Psoas muscle (tissue), 8 donors: ENCODE data around the gene BICDL1. TPM values are rescaled to one million over a fixed set of nuclear protein-coding genes. Genes with fewer than 3 reads are reported as not detected.

Experiments
- ATAC-seq, 4 donors: fragments of 200-7000 bp; cut with Tn5 transposase; one replicate each; pipeline ENCODE4 v1.9.1; 2020; ENCODE audit warnings: moderate library complexity in 3 of 4, mild to moderate bottlenecking in 2 of 4
- DNase-seq, 2 donors: peaks; one replicate each; pipeline ENCODE4 v3.0.0-alpha.2; 2020
- H3K27ac ChIP-seq: fragments of 200-600 bp; one replicate; pipeline ENCODE4 v1.8.0; 2022
- H3K27me3 ChIP-seq, 3 donors: fragments of 200-600 bp in 1 of 3; one replicate each; pipeline versions ENCODE4 v1.6.1 to v1.8.0; 2013 to 2022; ENCODE audit warnings: low read length in 2 of 3, mild to moderate bottlenecking in 2 of 3, moderate library complexity in 1 of 3; ENCODE audit not compliant: insufficient read depth in 3 of 3
- H3K36me3 ChIP-seq, 2 donors: fragments of 200-600 bp in 1 of 2; one replicate each; pipeline versions ENCODE4 v1.6.1 to v1.8.0; 2013 to 2022; ENCODE audit warnings: low read depth in 1 of 2, mild to moderate bottlenecking in 1 of 2, moderate library complexity in 1 of 2; ENCODE audit not compliant: insufficient read depth in 1 of 2
- H3K4me1 ChIP-seq: fragments of 200-600 bp; one replicate; pipeline ENCODE4 v1.8.0; 2022
- H3K4me3 ChIP-seq: fragments of 200-600 bp; one replicate; pipeline ENCODE4 v1.8.0; 2022; ENCODE audit warnings: mild to moderate bottlenecking
- H3K9me3 ChIP-seq: fragments of 200-600 bp; one replicate; pipeline ENCODE4 v1.8.0; 2022
- WGBS, 3 donors: extraction: QIAGEN DNeasy Blood & Tissue Kit; methylation state at CpG; one replicate each; pipeline versions ENCODE4 v1.1.6 to v1.1.7; 2013; 5-methylcytosine and 5-hydroxymethylcytosine counted together
- intact Hi-C, 2 donors: fragments of 100-400 bp; cut with DNase I; formaldehyde crosslinking; loops; one replicate each; pipeline versions ENCODE4 v1.11.0 to v1.14.2; 2022
- polyA plus RNA-seq, 3 donors: library from polyadenylated mRNA; stranded (reverse); fragments of 200-250 nt; gene quantifications; one replicate each; pipeline ENCODE4 v1.2.3, GENCODE V29; 2013
- total RNA-seq, 4 donors: library from RNA; stranded (reverse); fragmentation: NEBNext Ultra II Directional in 2 of 4; extraction: Animal tissue kit (Norgen Biotek cat#: 25700) in 2 of 4; gene quantifications; one replicate each; pipeline versions ENCODE4 v1.2.1 to v1.2.4, GENCODE V29; 2021 to 2023
- TF ChIP-seq, protein P1 (sequence below): fragments of 200-600 bp; IDR thresholded peaks from one replicate; pipeline ENCODE4 v1.8.0; 2022; ENCODE audit warnings: antibody characterized with exemption
- donor health status: healthy with polysubstance abuse.
- donor health status: DM: no; HTN: no; CAD: no; lungs with moderate emphysema.
- donor health status: Bipolar disorder and iron deficiency.
- donor health status: healthy.
- donor health status: DM: yes; HTN: yes; CAD: no.
- donor health status: DM: no; HTN: no; CAD: no.
- donor health status: DM: no; HTN: no; CAD: no.
- donor health status: DM: yes; HTN: yes; CAD: no.

Gene BICDL1
- total and polyA plus RNA-seq, 7 donors = 0.05 to 0.22 (median 0.11) TPM; not detected in 1

DNA sequence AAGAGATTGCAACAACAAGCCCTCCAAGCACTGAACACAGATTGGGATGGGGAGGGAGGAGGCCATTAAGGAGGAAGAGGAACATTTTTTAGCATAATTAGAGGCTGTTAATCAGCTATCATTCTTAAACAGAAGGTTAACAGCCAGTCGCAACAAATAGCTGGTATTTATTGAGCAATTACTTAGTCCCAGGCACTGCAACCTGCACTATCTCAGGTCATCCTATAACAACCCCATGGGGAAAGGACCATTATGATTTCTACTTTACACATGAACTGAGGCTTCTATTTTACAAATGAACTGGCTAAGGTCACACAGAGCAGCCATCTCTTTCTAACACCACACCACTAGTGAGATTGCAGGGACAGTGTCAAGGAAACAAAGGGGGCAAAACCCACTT is 117.1 kb downstream of the BICDL1 start:
- Histone ChIP-seq H3K4me3 (no peak overlapping the region), H3K4me1 (peaks cover 36% of the 10 kb centered on the region), H3K36me3 (peaks cover 0 to 42% of the 10 kb centered on the region in 2 donors), H3K9me3 (no peaks in the 10 kb centered on the region), H3K27ac (no peak overlapping the region), H3K27me3 (no peaks in the 10 kb centered on the region)
- ATAC-seq (no peak), DNase-seq (no peak)
- WGBS, 3 donors = 91 to 100% (median 96%) methylated on average over 1 of the region's 1 CpG
- TF ChIP-seq, protein P1, sequence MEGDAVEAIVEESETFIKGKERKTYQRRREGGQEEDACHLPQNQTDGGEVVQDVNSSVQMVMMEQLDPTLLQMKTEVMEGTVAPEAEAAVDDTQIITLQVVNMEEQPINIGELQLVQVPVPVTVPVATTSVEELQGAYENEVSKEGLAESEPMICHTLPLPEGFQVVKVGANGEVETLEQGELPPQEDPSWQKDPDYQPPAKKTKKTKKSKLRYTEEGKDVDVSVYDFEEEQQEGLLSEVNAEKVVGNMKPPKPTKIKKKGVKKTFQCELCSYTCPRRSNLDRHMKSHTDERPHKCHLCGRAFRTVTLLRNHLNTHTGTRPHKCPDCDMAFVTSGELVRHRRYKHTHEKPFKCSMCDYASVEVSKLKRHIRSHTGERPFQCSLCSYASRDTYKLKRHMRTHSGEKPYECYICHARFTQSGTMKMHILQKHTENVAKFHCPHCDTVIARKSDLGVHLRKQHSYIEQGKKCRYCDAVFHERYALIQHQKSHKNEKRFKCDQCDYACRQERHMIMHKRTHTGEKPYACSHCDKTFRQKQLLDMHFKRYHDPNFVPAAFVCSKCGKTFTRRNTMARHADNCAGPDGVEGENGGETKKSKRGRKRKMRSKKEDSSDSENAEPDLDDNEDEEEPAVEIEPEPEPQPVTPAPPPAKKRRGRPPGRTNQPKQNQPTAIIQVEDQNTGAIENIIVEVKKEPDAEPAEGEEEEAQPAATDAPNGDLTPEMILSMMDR = no peak
- intact Hi-C loops = no loop called here

DNA sequence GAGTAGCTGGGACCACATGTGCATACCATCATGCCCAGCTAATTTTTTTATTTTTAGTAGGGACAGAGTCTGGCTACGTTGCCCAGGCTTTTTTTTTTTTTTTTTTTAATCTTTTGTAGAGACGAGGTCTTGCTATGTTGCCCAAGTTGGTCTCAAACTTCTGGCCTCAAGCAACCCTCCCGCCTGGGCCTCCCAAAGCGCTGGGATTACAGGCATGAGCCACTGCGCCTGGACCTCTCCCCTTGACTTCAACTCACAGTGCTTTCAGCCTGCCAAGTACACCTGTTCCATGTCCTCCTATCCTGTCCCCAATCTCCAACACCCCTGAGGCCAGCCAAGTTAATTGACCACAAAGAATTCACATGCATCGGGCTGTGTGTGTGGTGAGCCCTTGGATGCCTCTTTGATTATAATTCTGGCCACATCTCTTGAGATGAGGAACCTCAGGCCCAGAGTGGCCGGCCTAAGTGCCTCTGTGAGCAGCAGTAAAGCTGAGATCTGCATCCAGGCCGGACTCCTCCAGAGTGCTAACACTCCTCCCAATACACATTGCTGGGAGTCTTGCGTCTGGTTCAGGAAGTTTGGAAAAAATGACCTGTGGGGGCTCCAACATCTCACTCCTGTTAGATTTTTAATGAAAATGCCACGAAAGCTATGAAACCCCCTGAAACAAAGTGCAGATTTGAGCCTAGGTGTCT is 120.7 kb downstream of the BICDL1 start:
- Histone ChIP-seq H3K4me1 (peaks cover 22% of the 10 kb centered on the region), H3K27me3 (no peaks in the 10 kb centered on the region), H3K4me3 (no peak overlapping the region), H3K36me3 (peaks cover 0 to 32% of the 10 kb centered on the region in 2 donors), H3K27ac (no peak overlapping the region), H3K9me3 (no peaks in the 10 kb centered on the region)
- intact Hi-C loops = loop anchor here in 1 of 2 donors (10.0 kb wide), 1 partner anchor 155 kb away; the partner anchor contains the start of gene PXN
- ATAC-seq = no peak
- WGBS, 3 donors = 77 to 86% (median 81%) methylated on average over 10 of the region's 10 CpGs
- TF ChIP-seq, protein P1 = no peak
- DNase-seq = no peak

DNA sequence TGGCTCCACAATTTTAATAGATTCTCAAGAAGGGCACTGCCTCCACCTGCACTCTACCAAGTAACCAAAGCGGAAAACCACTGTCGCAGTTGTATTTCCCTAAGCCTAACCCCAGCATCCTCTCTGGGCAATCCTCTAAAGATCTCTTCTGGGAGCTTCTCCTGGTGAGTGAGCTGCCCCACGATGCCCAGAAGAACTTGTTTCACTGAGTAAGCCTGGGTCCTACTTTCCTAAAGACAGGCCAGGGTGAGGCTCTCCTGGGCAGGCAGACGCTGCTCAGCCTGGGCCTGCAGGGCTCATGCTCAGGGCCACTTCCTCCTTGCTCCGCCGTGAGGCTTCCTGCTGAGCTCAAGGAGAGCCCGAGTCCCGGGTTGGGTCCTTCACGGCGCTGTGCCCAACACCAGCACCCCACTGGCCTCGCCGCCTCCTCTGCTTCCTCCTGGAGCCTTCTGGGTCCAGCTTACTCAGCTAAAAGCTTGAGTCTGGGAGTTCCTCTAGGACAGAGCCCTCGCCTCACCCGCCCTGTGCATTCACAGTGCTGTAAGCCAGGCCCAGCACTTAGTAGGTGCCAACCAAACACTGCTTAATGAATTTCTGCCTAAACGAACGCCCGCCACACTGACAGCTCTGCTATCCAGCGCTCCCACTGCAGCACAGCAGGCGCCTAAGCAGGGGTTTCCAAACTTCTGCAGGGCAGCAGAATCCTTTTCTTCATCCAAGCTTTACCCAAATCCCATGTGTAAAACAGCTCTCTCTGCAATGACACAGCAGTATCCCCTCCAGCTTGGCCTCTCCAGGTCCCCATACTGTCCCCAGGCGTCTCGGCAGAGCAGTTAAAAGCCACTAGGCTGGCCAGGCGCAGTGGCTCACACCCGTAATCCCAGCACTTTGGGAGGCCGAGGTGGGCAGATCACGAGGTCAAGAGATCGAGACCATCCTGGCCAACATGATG is 121.8 kb downstream of the BICDL1 start:
- intact Hi-C loops = loop anchor here in 1 of 2 donors (10.0 kb wide), 1 partner anchor 154 kb away; the partner anchor contains the start of gene PXN
- Histone ChIP-seq H3K27ac (no peak overlapping the region), H3K27me3 (no peaks in the 10 kb centered on the region), H3K9me3 (no peaks in the 10 kb centered on the region), H3K4me3 (no peak overlapping the region), H3K36me3 (peaks cover 0 to 28% of the 10 kb centered on the region in 2 donors), H3K4me1 (peaks cover 32% of the 10 kb centered on the region)
- 69 to 72% (median 71%) methylated on average over 26 of the region's 26 CpGs for WGBS, 3 donors
- DNase-seq (peak; percentile 68 to 81), ATAC-seq (peak; percentile 12 to 34 (median 30))
- TF ChIP-seq, protein P1 = no peak

DNA sequence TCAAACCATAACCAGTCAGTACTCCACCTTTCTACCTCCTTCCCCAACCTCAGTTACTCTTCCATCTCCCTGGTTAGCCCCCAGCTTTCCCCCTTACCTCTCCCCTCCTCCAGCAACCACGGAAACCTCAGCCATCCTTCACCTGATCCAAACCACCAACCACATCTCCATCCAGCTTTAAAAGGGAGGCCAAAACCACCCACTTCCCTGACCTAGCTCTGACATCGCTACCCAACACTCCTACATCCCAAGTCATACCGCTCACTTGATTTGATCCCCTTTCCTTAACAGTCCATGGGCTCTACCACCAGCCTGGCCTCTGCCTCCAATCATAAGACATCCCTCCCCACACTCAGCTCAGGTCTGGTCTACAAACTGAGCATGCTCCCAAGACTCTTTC is 126.0 kb downstream of the BICDL1 start:
- WGBS, 3 donors = 77 to 85% (median 79%) methylated on average over 3 of the region's 3 CpGs
- Histone ChIP-seq H3K27ac (no peak overlapping the region), H3K4me1 (peaks cover 39% of the 10 kb centered on the region), H3K4me3 (peak overlapping the region; percentile 77), H3K27me3 (no peaks in the 10 kb centered on the region), H3K36me3 (peaks cover 0 to 14% of the 10 kb centered on the region in 2 donors), H3K9me3 (no peaks in the 10 kb centered on the region)
- DNase-seq = no peak
- ATAC-seq = no peak
- intact Hi-C loops = loop anchor here in 1 of 2 donors (10.0 kb wide), 1 partner anchor 150 kb away; the partner anchor contains the start of gene PXN
- TF ChIP-seq, protein P1 = no peak
